ENCODE measurements around the gene TOR1A.
"Not testable (repeated sequence)": the region's sequence is repeated elsewhere in the genome, so short reads cannot be mapped to it uniquely, and the experiment has no call there.

DNA sequence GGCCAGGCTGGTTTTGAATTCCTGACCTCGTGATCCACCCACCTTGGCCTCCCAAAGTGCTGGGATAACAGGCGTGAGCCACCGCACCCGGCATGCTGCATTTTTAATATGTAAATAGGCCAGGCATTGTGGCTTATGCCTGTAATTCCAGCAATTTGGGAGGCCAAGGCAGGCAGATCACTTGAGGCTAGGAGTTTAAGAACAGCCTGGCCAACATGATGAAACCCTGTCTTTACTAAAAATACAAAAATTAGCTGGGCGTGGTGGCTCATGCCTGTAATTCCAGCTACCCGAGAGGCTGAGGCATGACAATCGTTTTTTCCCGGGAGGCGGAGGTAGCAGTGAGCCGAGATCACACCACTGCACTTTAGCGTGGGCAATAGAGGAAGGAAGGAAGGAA lies 39.0 kb downstream of the TOR1A start:
- TF ChIP-seq, protein P1, sequence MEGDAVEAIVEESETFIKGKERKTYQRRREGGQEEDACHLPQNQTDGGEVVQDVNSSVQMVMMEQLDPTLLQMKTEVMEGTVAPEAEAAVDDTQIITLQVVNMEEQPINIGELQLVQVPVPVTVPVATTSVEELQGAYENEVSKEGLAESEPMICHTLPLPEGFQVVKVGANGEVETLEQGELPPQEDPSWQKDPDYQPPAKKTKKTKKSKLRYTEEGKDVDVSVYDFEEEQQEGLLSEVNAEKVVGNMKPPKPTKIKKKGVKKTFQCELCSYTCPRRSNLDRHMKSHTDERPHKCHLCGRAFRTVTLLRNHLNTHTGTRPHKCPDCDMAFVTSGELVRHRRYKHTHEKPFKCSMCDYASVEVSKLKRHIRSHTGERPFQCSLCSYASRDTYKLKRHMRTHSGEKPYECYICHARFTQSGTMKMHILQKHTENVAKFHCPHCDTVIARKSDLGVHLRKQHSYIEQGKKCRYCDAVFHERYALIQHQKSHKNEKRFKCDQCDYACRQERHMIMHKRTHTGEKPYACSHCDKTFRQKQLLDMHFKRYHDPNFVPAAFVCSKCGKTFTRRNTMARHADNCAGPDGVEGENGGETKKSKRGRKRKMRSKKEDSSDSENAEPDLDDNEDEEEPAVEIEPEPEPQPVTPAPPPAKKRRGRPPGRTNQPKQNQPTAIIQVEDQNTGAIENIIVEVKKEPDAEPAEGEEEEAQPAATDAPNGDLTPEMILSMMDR (IDR thresholded peaks at IDR 0.05 in 4 of 5, conservative IDR thresholded peaks at IDR 0.05 in 1 of 5): not testable (repeated sequence)
- not testable (repeated sequence) for TF ChIP-seq POLR2A (IDR thresholded peaks at IDR 0.05)

Measured in gastrocnemius medialis (tissue), 4 donors.